Measurements from ENCODE around the gene GALNT7.

DNA sequence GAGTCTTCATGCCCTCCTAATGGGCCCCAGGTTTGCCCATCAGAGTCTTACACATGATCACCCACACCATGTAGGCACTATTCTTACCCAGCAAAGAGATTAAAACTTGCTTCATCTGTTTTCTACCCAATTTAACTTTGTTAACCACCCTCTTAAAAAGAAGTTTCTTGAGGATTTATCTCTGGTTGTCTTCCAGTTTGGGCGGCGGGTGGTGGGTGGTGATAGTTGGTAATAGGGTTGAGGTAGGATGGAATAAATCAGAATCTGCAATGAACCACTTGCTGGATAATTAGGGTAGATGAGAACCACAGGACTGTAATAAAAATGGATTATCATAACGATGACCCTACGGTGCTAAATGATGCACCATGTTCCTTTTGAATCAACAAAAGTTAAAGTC is 30.9 kb downstream of the GALNT7 start:
- no peak for TF ChIP-seq EZH2 (IDR thresholded peaks at IDR 0.05; ENCODE audit: low read length, unreplicated experiment)
- TF ChIP-seq, protein P1, sequence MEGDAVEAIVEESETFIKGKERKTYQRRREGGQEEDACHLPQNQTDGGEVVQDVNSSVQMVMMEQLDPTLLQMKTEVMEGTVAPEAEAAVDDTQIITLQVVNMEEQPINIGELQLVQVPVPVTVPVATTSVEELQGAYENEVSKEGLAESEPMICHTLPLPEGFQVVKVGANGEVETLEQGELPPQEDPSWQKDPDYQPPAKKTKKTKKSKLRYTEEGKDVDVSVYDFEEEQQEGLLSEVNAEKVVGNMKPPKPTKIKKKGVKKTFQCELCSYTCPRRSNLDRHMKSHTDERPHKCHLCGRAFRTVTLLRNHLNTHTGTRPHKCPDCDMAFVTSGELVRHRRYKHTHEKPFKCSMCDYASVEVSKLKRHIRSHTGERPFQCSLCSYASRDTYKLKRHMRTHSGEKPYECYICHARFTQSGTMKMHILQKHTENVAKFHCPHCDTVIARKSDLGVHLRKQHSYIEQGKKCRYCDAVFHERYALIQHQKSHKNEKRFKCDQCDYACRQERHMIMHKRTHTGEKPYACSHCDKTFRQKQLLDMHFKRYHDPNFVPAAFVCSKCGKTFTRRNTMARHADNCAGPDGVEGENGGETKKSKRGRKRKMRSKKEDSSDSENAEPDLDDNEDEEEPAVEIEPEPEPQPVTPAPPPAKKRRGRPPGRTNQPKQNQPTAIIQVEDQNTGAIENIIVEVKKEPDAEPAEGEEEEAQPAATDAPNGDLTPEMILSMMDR (conservative IDR thresholded peaks at IDR 0.05; ENCODE audit: low read depth, low read length), result no peak
- TF ChIP-seq EZH2phosphoT487 (IDR thresholded peaks at IDR 0.05; ENCODE audit: borderline replicate concordance, low read length), result no peak

Data from PC-3 (cell line).